ENCODE results near the gene COL6A3. TPM values are rescaled to one million over a fixed set of nuclear protein-coding genes. Genes with fewer than 3 reads are reported as not detected.
"Not testable (repeated sequence)": the region's sequence is repeated elsewhere in the genome, so short reads cannot be mapped to it uniquely, and the experiment has no call there.

Gene COL6A3
- total RNA-seq, 1 donor from 2014 or later = 13.0 TPM

DNA sequence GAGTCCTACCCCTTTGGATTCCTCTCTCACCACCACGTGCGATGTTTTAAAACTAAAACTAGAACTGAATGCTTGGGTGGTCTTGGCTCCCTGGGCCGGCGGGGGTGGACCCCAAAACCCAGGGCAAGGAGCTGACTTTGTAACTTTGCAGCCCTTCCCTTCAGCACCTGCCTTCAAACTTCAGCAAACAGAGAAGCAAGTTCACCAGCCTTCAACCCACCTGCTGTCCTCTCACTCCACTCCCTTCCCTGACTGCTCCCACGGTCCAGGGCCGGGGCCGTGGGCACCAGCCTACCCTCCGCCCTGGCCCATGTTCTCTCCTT is 54.5 kb downstream of the COL6A3 start:
- H3K4me3 ChIP-seq (ENCODE audit: low read depth, low read length) = no peak overlapping the region
- no peak for DNase-seq (ENCODE audit: low read depth)
- TF ChIP-seq CTCF (conservative IDR thresholded peaks at IDR 0.05; ENCODE audit: low read depth, low read length) = no peak

- no peak for DNase-seq (ENCODE audit: low read depth)
- no peak for TF ChIP-seq CTCF (conservative IDR thresholded peaks at IDR 0.05; ENCODE audit: low read depth, low read length)
- H3K4me3 ChIP-seq (ENCODE audit: low read depth, low read length) = no peak overlapping the region
These were observed 55.0 kb downstream of the COL6A3 start for GRCh38 chr2:237358721-237359517.

DNA sequence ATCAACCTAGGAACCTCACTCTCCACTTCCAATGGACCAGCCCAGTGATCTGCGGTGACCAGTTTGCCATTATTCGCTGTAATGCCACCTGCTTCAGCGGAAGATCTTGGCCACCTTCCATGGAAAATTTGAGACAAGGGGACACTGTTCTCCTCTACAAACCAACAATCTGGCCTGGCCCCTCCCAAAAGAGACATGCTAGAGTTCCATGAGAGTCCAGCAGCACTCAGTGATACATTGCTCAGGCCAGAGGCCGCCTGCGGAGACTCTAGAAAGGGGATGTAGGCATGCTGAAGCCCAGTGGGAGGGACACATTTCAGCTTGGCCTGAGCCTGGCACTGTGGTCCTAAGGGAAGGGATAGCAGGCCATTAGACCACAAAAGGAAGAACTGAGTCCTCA is 58.3 kb downstream of the COL6A3 start:
- no peak overlapping the region for H3K4me3 ChIP-seq (ENCODE audit: low read depth, low read length)
- no peak for DNase-seq (ENCODE audit: low read depth)
- TF ChIP-seq CTCF (conservative IDR thresholded peaks at IDR 0.05; ENCODE audit: low read depth, low read length) = no peak

- TF ChIP-seq CTCF (conservative IDR thresholded peaks at IDR 0.05; ENCODE audit: low read depth, low read length) = no peak
These were observed 59.1 kb downstream of the COL6A3 start for GRCh38 chr2:237354892-237355291.

DNA sequence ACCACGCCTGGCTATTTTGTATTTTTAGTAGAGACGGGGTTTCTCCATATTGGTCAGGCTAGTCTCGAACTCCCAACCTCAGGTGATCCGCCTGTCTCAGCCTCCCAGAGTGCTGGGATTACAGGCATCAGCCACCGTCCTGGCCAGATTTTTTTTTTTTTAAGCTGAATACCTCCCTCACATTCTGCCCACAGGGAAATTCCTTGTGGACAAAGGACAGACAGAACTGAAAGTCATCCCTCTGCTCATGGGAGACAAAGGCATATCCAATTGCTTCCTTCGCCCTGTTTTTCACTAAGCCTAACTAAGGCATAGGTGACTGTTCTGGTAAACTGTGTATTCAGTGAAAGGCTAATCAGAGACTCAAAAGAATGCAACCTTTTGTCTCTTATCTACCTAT is 59.8 kb downstream of the COL6A3 start:
- not testable (repeated sequence) for H3K4me3 ChIP-seq (ENCODE audit: low read depth, low read length); DNase-seq (ENCODE audit: low read depth)

More at GRCh38 chr2:237354892-237355291, 59.1 kb downstream of the COL6A3 start:
- no peak for DNase-seq (ENCODE audit: low read depth)
- H3K4me3 ChIP-seq (ENCODE audit: low read depth, low read length) = no peak overlapping the region

DNA sequence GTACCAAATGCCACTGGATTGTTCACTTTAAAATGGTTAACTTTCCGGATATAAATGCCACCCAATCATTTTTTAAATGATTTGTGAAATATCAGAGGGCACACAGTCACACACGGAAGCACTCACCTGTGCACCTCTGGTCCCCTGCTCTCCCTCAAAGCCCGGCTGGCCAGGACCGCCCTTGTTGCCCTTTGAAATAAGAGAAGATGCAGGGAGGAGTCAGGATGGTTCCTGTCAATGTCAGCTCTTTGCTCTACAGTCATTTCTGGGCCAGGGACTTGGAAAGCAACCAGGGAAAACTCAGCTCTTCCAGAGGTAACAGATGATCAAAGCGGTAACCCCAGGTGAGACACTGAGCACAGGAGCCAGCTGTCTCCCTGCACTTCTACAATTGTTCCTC is 60.7 kb downstream of the COL6A3 start:
- no peak for TF ChIP-seq CTCF (conservative IDR thresholded peaks at IDR 0.05; ENCODE audit: low read depth, low read length)
- no peak for DNase-seq (ENCODE audit: low read depth)
- H3K4me3 ChIP-seq (ENCODE audit: low read depth, low read length) = no peak overlapping the region

DNA sequence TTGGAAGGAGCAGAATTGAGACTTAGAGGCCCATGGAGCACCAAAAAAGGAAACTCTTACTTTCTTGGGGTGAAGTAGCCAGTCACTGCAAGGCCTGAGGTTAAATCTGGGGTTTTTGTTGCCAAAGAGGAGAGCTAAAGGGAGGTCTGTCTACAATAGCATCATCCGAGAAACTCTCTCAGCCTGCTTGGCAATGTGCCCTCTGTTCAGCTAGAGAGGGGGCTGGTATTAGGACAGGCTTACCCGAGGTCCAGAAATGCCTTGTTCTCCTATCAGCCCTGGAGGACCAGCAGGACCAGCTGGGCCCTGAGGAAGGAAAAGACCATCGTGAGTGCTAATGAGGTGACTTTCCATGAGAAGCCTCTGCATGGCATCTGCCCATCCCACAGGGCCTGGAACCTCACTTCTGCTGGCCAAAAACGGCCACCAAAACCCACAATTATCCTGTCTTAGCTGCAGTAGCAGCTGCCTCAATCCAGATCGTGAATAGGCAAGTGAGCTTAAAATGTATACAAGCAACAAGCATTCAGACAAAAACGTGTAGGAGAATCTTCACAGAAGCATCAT is 61.6 kb downstream of the COL6A3 start:
- TF ChIP-seq CTCF (conservative IDR thresholded peaks at IDR 0.05; ENCODE audit: low read depth, low read length) = no peak
- DNase-seq (ENCODE audit: low read depth) = no peak
- H3K4me3 ChIP-seq (ENCODE audit: low read depth, low read length) = no peak overlapping the region
